Fibroblast of skin of right biceps (primary cell): ENCODE measurements around the gene CHST7.

Experiments used
- DNase-seq: peaks from one replicate; pipeline ENCODE4 v3.0.0-alpha.2; 2013

Gene CHST7

DNA sequence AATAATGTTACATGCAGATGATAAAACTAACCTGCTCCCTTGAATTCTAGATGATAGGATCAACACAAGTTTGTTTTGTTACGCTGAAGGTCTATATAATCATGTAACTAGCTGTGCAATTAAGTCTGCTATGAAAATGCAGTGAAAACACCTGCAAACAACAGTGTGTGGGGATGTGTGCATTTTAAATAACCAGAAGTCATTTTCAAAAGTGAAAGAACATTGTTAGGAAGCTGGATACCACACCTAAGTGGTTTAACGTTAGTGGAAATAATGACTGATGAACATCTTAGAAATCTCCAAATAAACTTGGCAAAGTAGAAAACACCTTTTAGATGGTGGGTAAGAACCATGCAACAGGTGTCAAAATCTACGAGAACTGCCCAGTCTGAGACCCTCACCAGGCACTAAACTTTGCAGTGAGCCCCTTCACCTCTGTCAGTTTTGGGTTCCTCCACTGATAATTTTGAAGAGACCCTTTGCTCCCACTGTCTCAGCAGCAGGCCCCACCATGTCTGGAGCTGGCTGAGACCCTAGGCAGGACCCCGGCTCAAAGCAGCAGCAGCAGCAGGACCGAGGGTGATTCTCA is 36.6 kb downstream of the CHST7 start:
- no peak for DNase-seq

DNA sequence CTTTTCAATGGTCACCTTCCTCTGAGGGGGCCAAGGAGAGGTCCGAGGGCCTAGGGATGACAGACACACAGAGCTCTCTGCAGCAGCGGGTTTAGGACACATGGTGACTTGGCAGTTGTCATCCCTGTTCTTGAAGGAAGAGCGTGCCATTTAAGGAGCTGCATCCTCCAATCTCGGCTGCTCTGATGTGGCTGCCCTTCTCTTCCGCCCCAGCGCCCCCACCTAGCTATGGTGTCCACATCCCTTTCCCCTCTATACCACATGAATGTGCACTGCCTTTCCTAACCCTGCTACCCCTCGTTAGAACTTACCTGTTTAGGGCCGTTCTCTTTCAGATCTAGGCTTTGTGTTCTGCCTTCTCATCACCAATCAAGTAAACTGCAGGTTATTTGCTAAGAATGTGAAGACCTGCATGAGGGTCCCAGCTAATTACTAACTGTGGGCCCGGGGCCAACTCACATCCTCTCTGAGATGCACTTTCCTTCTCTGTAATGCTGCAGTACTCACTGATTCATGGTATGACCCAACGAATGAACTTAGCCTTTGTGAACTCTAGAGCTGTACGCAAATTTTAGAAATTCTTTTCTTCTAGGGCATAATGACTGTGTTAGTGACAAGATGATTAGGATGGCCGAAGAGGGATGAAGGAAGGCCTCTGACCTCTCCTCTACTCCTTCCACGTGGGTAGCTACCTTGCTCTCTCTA is 38.2 kb downstream of the CHST7 start:
- DNase-seq, result no peak

DNA sequence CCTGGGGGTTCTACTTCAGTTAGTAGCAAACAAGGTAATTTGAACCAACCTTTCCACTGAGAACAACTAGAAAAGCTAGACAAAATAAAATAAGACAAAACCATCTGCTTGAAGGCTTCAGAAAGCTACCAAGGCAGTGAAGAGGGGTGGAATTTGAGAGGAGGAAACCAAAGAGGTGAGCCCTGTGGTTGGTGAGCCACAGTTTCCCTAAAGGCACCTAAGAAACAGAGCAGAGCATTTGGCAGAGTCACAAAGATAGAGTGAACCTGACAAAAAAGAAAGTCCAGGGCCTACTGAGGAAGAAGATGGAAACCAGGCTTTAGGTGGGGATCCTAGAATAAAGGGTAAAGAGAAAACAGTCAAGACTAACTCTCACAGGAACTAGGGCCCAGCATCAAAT is 44.3 kb downstream of the CHST7 start:
- DNase-seq, result no peak

DNA sequence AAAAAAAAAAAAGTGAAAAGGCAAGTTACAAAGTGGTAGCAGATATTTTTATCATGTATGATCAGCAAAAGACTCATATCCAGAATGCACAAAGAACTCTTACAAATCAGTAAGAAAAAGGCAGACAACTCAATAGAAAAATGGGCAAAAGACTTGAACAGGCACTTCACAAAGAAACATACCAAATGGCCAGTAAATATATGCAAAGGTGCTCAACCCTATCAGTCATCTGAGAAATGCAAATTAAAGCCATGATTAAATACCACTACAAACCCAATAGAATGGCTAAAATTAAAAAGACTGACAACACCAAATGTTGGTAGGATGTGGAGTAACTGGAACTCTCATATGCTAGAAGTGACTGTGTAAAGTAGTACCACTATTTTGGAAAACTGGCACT is 45.4 kb downstream of the CHST7 start:
- DNase-seq, result no peak

DNA sequence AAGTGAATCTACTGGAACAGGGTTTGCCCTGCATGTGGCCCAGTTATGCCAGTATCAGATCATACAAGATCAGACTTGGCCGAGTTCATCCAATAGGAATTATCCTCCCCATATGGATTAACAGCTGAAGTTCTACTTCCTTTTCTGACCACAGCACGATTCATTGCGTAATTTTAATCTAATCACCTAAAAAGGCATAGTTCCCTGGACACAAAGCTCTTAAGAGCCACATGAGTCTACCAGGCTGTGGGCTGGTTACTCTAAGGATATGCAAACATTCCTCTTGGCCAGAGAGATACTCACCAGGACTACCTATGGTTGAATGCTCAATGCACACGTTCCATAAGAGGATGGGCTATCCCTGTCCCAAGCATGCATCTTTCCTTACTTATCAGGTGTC is 46.9 kb downstream of the CHST7 start:
- DNase-seq, result no peak

DNA sequence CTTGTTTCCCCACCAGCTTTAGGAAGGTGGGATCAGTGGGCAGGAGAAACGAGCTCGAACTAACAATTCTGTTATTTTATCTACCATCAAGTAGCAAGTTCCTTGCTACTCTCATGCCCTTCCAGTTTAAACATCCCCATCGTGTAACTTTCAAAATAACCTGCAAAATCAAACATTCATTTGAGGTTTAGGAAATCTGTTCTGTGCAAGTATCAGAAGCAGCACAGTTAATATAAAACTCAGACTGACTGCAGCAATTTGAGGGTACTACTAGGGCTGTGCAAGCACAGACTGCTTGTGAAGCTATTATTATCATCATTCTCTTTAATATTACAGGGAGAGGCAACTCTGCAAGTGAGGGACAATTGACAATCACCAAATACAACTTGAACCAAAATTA is 48.0 kb downstream of the CHST7 start:
- DNase-seq, result no peak

DNA sequence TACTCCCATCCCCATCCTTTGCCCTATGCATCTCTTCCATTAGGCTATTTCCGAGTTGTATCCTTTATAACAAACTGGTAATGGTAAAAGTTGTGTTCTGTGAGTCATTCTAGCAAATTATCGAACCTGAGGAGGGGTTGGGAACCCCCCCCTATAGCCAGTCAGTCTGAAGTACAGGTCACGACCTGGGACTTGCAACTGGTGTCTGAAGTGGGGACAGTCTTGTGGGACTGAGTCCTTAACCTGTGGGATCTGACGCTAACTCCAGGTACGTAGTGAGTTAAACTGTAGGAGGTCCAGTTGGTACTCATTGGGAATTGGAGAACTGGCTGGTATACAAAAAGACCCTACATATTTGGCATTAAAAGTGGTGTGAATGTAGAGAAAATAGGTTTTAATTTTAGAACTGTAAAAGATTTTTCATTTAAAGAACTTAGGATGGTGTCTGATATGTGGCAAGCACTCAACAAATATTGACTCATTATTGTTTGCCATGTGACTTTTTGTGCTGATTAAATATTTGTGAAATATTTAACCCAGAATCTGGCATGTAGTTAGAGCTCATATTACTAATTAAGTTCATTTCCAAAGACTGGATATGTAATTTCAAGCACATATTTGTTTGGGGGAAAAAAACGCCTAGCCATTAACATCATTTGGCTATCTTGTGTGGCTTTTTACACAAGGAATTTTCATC is 50.7 kb downstream of the CHST7 start:
- DNase-seq, result no peak

DNA sequence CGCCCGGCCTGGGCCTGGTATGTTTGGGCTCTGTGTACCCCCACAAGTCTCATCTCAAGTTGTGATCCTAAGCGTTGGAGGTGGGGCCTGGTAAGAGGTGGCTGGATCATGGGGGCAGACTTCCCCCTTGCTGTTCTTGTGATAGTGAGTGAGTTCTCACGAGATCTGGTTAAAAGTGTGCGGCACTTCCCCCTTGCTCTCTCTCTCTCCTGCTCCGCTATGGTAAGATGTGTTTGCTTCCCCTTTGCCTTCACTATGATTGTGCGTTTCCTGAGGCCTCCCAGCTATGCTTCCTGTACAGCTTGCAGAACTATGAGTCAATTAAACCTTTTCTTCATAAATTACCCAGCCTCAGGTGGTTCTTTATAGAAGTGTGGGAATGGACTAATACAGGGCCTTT is 53.0 kb downstream of the CHST7 start:
- no peak for DNase-seq

DNA sequence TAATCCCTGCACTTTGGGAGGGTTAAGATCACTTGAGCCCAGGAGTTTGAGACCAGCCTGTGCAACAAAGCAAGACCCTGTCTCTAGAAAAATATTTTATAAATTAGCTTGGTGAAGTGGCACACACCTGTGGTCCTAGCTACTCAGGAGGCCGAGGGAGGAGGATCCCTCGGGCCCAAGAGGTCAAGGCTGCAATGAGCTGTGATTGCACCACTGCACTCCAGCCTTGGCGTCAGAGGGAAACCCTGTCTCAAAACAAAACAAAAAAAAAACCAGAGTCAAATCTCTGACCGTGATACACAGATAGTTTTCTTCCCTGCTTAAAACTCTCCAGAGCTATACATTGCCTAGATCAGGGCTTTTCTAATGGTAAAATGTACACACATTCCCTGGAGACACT is 53.5 kb downstream of the CHST7 start:
- no peak for DNase-seq

DNA sequence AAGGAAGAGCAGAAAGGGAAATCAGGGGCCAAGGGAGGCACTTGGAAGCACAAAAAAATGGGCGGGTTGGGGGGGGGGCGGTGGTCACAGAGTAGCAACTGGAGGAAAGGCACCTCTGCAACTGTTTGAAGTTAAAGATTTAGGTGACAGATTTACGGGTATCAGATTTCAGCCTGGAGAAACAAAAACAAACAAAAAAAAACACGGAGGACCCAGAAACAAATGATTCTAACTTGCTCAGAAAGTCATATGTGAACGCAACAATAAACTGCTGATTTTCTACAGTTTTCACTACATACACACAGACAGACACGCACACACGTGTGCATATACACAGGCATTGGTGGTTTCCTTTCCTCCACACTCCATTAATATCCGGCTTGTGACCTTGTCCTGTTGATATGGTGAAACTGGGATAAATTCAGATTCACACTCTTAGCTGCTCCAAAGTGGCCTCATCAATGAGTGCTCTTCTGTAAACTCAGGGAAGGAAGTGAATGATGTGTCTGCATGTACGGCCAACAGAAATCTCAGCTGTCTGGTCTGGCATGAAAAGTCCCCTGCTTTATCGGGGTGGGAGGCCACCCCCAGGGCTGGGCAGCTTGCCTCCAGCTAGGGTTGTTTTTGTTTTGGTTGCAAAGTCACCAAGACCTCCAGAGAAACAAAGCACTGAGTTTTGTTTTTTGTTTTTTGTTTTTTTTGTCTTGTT is 54.3 kb downstream of the CHST7 start:
- no peak for DNase-seq

DNA sequence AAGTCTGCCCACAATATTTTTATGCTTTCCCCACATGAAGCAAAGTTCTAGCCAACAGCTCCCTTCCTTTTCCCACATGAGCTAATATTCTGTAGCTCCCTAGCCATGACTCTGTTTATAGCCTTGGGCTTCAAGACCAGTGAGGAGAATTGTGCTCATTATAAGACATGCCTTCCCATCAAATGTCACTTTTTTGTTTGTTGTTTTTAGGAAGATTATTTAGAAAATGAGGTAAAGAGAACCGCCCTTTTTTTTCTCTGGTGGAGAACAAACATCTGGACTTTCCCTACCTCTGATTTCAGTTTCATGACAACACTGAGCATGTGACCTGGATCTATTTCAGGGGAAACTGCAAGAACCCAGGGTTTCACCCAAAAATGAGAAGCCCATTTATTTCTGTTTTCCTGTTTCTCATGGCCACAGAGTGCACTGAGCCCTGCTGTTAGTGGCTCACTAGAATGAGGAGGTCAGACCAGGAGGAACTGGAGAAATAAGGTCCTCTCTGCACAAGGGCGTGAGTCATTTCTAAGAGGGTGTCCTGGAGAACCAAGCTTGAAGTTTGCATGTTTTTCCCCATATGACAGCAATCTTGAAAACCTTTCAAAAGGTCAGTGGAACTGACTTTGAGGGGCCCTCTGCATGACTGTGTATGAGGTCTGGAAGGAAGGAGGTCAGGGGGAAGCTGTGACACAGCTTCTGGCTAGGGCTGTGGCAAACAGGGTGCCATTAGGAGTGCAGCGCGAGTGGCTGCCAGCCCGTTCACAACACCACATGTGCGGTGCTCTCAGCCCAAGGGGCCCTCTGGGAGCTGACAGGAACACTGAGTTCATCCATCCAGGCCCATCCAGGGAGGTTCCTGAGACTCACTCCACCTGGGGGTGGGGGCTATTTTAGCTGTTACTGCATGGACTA is 55.2 kb downstream of the CHST7 start:
- DNase-seq, result peak; percentile 11

DNA sequence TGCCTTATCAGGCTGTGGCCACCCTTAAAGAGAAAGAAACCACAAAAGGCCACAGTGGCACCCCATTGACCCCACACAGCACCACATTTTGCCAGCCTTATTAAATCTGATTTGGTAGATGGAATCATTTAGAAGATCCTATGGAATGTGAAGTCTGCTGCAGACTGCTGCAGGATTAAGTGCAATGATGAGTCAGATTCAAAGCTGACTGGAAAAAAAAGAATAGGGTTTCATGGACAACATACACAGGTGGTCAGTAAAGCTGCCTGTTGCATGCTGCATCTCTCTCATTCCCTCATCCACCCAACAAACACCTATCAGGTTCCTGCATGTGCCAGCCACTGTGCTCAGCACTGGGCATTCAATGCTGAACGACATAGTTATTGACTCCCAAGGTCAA is 56.6 kb downstream of the CHST7 start:
- DNase-seq, result peak; percentile 42

DNA sequence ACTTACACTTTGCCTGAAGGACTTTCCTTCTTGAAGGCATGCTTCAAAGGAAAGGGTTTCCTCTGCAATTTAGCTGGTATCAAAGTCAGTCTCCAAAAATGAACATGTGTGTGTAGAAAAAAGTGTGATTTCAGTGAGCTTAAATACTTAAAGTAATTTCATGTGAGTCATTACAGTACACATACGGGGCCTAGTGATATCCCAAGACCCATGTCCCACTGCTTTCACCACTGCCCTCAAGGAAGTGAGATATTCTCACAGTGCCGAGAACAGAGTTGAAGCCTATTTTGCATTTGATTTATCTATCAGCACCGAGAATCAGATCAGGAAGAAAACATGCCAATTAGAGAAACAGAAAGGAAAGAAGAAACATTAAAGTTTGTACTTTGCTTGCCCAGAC is 61.0 kb downstream of the CHST7 start:
- DNase-seq, result no peak

DNA sequence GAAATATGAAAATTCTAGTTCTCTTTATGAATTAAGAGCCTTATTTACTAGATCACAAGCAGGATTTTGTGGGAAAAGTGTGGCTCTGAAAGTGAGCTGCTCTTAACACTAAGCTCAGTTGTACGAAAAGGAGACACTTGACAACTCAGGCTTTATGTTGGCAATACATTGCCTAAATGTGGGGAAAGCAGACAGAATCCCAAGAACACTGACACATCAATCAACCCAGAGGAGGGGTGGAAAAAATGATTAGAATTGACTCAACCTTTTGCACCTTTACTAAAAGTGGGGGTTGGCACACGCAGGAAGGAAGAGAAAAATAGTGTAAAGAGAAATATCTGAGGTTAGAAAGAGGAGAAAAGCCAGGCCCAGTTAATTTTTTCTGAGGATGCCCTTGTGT is 61.6 kb downstream of the CHST7 start:
- DNase-seq, result no peak

DNA sequence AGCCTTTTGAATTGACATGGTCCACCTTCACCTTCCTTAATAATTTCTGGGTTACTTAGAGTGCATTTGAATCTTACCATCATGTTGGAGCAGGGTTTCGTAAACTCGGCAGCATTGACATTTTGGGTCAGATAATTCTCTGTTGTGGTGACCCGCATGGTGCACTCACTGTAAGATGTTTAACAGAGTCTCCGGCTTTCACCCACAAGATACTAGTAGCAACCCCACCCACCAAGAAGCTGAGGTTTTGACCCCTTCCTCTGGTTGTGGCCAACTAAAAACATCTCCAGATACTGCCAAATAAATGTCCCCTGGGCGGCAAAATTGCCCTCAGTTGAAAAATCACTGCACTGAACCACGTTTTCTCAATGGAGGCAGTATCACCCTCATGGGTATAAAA is 62.7 kb downstream of the CHST7 start:
- DNase-seq, result no peak

DNA sequence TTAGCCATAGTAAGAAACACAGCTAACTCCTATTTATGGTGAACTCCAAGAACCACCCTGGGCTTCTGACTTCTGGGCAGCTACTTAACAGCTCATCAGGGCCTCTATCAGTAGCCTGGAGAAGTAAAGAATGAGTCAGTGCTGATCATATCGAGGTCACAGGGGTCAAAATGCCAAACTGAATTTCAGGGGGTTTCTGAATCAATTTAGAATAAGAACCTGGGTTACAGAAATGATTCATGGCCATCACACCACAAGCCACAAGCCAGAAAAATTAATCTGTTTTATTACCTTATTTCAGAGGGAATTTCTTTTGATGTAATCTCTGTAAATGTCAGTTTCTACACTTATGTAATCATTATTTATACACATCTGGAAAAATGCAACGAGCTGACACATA is 64.4 kb downstream of the CHST7 start:
- DNase-seq, result peak; percentile 59

DNA sequence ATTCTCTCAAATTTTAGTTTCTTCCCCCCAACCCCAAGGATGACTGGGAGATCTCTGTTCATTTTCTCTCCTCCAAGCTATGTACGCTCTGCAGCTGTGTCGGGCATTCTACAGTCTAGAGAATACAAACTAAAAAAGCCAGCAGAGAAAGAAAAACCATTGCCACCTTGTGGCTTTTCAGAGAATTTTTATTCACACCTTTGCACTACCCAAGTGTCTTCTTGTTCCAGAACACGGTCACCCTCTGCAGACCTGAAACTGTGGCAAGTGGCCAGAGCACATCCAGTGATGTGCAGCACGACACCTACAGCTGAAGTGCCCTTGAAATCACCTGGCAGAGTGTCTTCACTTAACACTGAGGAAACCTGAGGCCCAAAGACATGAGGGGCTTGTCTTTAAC is 68.6 kb downstream of the CHST7 start:
- DNase-seq, result peak; percentile 26

DNA sequence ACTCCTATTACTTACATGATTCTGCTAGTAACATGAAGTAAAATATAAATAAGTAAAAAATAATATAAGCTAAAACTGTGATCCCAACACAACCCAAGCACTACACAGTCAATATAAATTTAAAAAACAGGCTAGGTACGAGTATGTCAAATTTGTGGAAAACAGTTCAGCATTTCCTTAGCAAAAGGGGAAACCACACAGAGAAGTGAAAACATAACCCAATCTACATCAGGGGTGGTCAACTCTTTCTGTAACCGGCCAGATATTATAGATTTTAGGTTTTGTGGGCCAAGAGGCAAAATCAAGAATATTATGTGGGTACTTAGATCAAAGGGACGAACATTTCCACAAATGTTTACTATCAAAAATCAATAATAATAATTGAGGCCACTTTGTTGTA is 70.1 kb downstream of the CHST7 start:
- no peak for DNase-seq

DNA sequence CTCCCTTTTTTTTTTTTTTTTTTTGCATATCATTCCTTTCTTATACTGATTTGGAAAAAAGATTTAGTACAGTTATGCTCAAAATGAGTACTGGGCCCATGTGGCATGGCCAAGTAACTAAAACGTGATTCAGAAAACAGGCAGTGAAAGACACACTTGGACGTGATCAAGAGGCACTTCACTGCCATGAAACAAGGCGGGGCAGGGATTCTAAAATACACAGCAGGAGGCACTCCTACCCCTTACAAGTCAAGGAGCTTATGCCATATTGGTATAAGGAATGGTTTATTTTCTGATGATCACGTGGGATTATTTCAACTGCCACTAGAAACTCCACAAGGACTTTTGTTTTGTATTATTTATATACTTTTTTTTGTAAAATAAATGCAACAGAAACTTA is 72.0 kb downstream of the CHST7 start:
- no peak for DNase-seq

DNA sequence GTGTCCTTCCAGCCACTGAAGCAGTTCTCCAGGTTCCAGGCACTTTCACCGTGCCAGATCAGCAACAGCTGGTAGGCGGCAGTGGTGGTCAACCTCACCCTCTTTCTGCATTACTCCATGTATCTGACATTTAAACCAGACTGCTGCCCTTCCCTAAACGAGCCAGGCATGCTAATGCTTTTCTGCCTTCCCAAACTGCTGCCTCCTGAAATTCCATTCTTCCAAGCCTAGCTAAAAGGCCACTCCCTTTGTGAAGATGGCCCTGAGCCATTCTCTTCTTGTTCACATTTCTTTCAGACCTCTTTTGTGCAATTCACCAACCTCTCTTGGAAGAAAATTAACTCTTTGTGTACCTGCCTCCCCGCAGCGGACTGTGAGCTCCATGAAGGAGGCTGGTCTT is 73.7 kb downstream of the CHST7 start:
- DNase-seq, result no peak
